K562 (cell line): Measurements from ENCODE around the gene CSTPP1. TPM values are rescaled to one million over a fixed set of nuclear protein-coding genes. Genes with fewer than 3 reads are reported as not detected.

Source experiments
- ATAC-seq: fragments of 200-7000 bp; cut with Tn5 transposase; 3 replicates; pipeline ENCODE4 v1.9.1; 2020; ENCODE audit warnings: moderate library complexity
- BruUV-seq: library from RNA; stranded (reverse); fragments of 400-500 nt; replicated peaks from 2 replicates; lab custom pipeline; 2021; lab: Mats Ljungman, UMichigan
- CTCF ChIA-PET: fragments of 300-600 bp; formaldehyde crosslinking; extraction: SDS; loops from one replicate; lab custom pipeline; 2021; ENCODE audit warnings: low intra/inter-chr PET ratio; lab: Yijun Ruan, JAX
- POLR2A ChIA-PET: fragments of 300-600, 350-650 bp; sonication (Branson Sonifier 250); formaldehyde crosslinking; extraction: SDS; loops from one replicate; lab custom pipeline; 2021; ENCODE audit warnings: antibody characterized with exemption, inconsistent platforms; lab: Yijun Ruan, JAX
- DNase-seq, 4 experiments: peaks; one replicate each; pipeline versions ENCODE4 v3.0.0 to v3.0.0-alpha.2; 2011 to 2018; ENCODE audit warnings: low spot score in 3 of 4, mixed read lengths in 3 of 4; ENCODE audit errors: extremely low read depth in 1 of 4
- FAIRE-seq: peaks from 2 replicates; lab custom pipeline; 2011; peaks lifted over from hg19 to GRCh38; lab: Jason Lieb, UNC
- H2AFZ ChIP-seq: 2 replicates; pipeline ENCODE4 v1.6.0; 2011; ENCODE audit warnings: low read depth, low read length, control low read depth, inconsistent platforms
- H3K27ac ChIP-seq: fragments of 200-600 bp; 3 replicates; pipeline ENCODE4 v1.8.0; 2011; ENCODE audit warnings: low read depth, mild to moderate bottlenecking, control low read depth, inconsistent platforms, low read length, moderate library complexity, mixed read lengths; ENCODE audit errors: extremely low read depth
- H3K27me3 ChIP-seq, 2 experiments: fragments of 300-600 bp in 1 of 2; 2 replicates in 1 of 2; 3 replicates in 1 of 2; pipeline versions ENCODE4 v1.6.0 to v1.8.0; 2011; ENCODE audit warnings: inconsistent platforms in 2 of 2, low read length in 2 of 2, mild to moderate bottlenecking in 1 of 2, mixed read lengths in 1 of 2, moderate library complexity in 1 of 2; ENCODE audit not compliant: control insufficient read depth in 2 of 2, insufficient read depth in 2 of 2
- H3K36me3 ChIP-seq: fragments of 300-600 bp; 3 replicates; pipeline ENCODE4 v1.8.0; 2011; ENCODE audit warnings: mild to moderate bottlenecking, low read length, inconsistent platforms; ENCODE audit not compliant: control insufficient read depth, insufficient read depth
- H3K4me1 ChIP-seq, 2 experiments: fragments of 200-600 bp in 1 of 2; replicated peaks in 1 of 2; 2 replicates in 1 of 2; 3 replicates in 1 of 2; pipeline versions ENCODE4 v1.5.1 to v1.8.0; 2011; ENCODE audit warnings: inconsistent platforms in 2 of 2, low read length in 2 of 2, mild to moderate bottlenecking in 1 of 2, mixed read lengths in 1 of 2, moderate library complexity in 1 of 2; ENCODE audit not compliant: control insufficient read depth in 2 of 2, insufficient read depth in 2 of 2
- H3K4me2 ChIP-seq: 2 replicates; pipeline ENCODE4 v1.6.1; 2011; ENCODE audit warnings: low read length, control low read depth, inconsistent platforms, mixed read lengths; ENCODE audit not compliant: insufficient read depth
- H3K4me3 ChIP-seq: fragments of 200-600 bp; sonication (generic), shearing (Covaris generic); 2 replicates; pipeline ENCODE4 v1.5.1; 2016; ENCODE audit warnings: control low read depth, inconsistent platforms
- H3K79me2 ChIP-seq: fragments of 200-600 bp; 3 replicates; pipeline ENCODE4 v1.8.0; 2011; ENCODE audit warnings: low read length, inconsistent platforms; ENCODE audit not compliant: control insufficient read depth, insufficient read depth
- H3K9ac ChIP-seq, 2 experiments: 2 replicates each; pipeline versions ENCODE4 v1.6.0 to v1.6.1; 2011; ENCODE audit warnings: low read depth in 2 of 2, low read length in 2 of 2, control low read depth in 1 of 2, inconsistent platforms in 1 of 2, mild to moderate bottlenecking in 1 of 2, mixed read lengths in 1 of 2; ENCODE audit not compliant: insufficient read depth in 1 of 2
- H3K9me1 ChIP-seq: one replicate; pipeline ENCODE4 v1.6.0; 2011; ENCODE audit warnings: inconsistent platforms, mild to moderate bottlenecking, low read length, moderate library complexity; ENCODE audit not compliant: control insufficient read depth, insufficient read depth
- H3K9me3 ChIP-seq: replicated peaks from 2 replicates; pipeline ENCODE4 v1.5.1; 2011; ENCODE audit warnings: low read depth, low read length, inconsistent platforms; ENCODE audit not compliant: control insufficient read depth, insufficient read depth
- H4K20me1 ChIP-seq: replicated peaks from 2 replicates; pipeline ENCODE4 v1.6.1; 2011; ENCODE audit warnings: low read length, inconsistent platforms, mixed read lengths; ENCODE audit not compliant: control insufficient read depth, insufficient read depth
- DLX4 ChIP-seq: fragments of 250-450 bp; sonication (Bioruptor Pico); IDR thresholded peaks from 2 replicates; pipeline ENCODE4 v1.6.1; 2021; ENCODE audit warnings: mild to moderate bottlenecking
- NFIX ChIP-seq: fragments of 250-450 bp; sonication (Bioruptor Pico); IDR thresholded peaks from 2 replicates; pipeline ENCODE4 v1.4.0; 2020; ENCODE audit warnings: low read depth, mild to moderate bottlenecking, moderate library complexity
- SLC30A9 ChIP-seq: fragments of 250-450 bp; sonication (Bioruptor Pico); IDR thresholded peaks from 2 replicates; pipeline ENCODE4 v1.8.0; 2022; ENCODE audit warnings: mild to moderate bottlenecking, moderate library complexity
- TAF15 ChIP-seq: fragments of 200-400 bp; formaldehyde crosslinking; IDR thresholded peaks from 2 replicates; pipeline ENCODE4 v1.6.1; 2017; ENCODE audit warnings: mild to moderate bottlenecking, low read depth, low read length, moderate library complexity
- ZNF316 ChIP-seq: fragments of 450-650 bp; IDR thresholded peaks from 2 replicates; pipeline ENCODE4 v1.6.1; 2016
- WGBS: fragments of 100-300 bp; shearing (Covaris generic); methylation state at CpG from one replicate; pipeline ENCODE4 v1.1.6; 2016; ENCODE audit warnings: low coverage, mixed read lengths; ENCODE audit not compliant: insufficient coverage; ENCODE audit errors: missing lambda C conversion rate; 5-methylcytosine and 5-hydroxymethylcytosine counted together
- in situ Hi-C: fragments of 300-500 bp; cut with MboI; formaldehyde crosslinking; loops from 4 replicates; pipeline ENCODE4 v1.15.0; 2018; ENCODE audit warnings: inconsistent platforms, mixed read lengths
- intact Hi-C: fragments of 100-400 bp; cut with micrococcal nuclease; formaldehyde crosslinking; loops from 2 replicates; pipeline ENCODE4 v1.14.2; 2022
- polyA plus RNA-seq, 8 experiments: library from polyadenylated mRNA; depleted of rRNA in 4 of 8; stranded (reverse) in 5 of 8; unstranded in 3 of 8; fragments of >200 nt; fragmentation: Nextera tagmentation in 2 of 8; fragmentation: Illumina TruSeq in 1 of 8; extraction: Ambion mirVana in 2 of 8; extraction: Trizol in 1 of 8; gene quantifications; 2 replicates each; pipeline versions ENCODE4 v1.2.1 to v1.2.3, GENCODE V29; 2011 to 2014; ENCODE audit warnings: inconsistent platforms in 1 of 8, missing spikeins in 1 of 8
- total RNA-seq, 7 experiments: library from RNA; depleted of rRNA in 6 of 7; stranded (reverse); fragments of >200 nt in 6 of 7; fragmentation: Illumina TruSeq in 2 of 7; extraction: Trizol in 2 of 7; gene quantifications; 2 replicates each; pipeline versions ENCODE4 v1.2.1 to v1.2.3, GENCODE V29; 2011 to 2021; ENCODE audit warnings: low replicate concordance in 1 of 7

The CSTPP1 gene
- total and polyA plus RNA-seq, 9 of the 15 experiments (the other 6 are each of a cell fraction or from before 2014, with no cell fraction given) = 6.5 to 17.8 (median 9.2) TPM

- Histone ChIP-seq H3K9ac (no peak overlapping the region; a peak in 1 of 4 replicates), H4K20me1 (peaks cover 14% of the 10 kb centered on the region; the same call in 1 of the 2 replicates), H3K27me3 (no peaks in the 10 kb centered on the region), H2AFZ (no peak overlapping the region), H3K4me2 (no peak overlapping the region), H3K36me3 (no peaks in the 10 kb centered on the region), H3K4me3 (no peak overlapping the region), H3K27ac (no peak overlapping the region), H3K9me1 (no peaks in the 10 kb centered on the region), H3K79me2 (no peaks in the 10 kb centered on the region), H3K9me3 (no peaks in the 10 kb centered on the region), H3K4me1 (peaks cover 0 to 6% of the 10 kb centered on the region in 2 experiments; a peak in 2 of 5 replicates)
- CTCF ChIA-PET = no interaction called here
- no TSS peak for BruUV-seq
- in situ Hi-C loops (no loop called here), intact Hi-C loops (no loop called here)
- no peak for ATAC-seq
- TF ChIP-seq SLC30A9 (CRISPR knock-in tag) (no peak), ZNF316 (peak; percentile 41; the same call in 1 of the 2 replicates)
- WGBS = 32% methylated on average over 4 of the region's 4 CpGs
- POLR2A ChIA-PET = interaction anchor here (0.8 to 1.2 kb wide), 2 partner anchors 10 to 16 kb away, joined by 3 to 4 read pairs; no protein-coding TSS in a partner anchor
- no peak for DNase-seq
- no peak for FAIRE-seq
Observed at GRCh38 chr11:47155879-47156278, 219.3 kb downstream of the CSTPP1 start.

GRCh38 chr11:47156333-47156732 is 219.8 kb downstream of the CSTPP1 start:
- TF ChIP-seq DLX4 (CRISPR knock-in tag) (no peak), TAF15 (no peak), NFIX (CRISPR knock-in tag) (peak; percentile 25; the same call in 1 of the 2 replicates)
- POLR2A ChIA-PET = interaction anchor here (0.6 to 1.2 kb wide), 2 partner anchors 10 to 125 kb away, joined by 4 read pairs; no protein-coding TSS in a partner anchor
- H3K9me3 ChIP-seq = no peaks in the 10 kb centered on the region
- H3K36me3 ChIP-seq = no peaks in the 10 kb centered on the region
- BruUV-seq = no TSS peak
- intact Hi-C loops = no loop called here
- no peaks in the 10 kb centered on the region for H3K9me1 ChIP-seq
- H3K27me3 ChIP-seq = no peaks in the 10 kb centered on the region
- peaks cover 0 to 11% of the 10 kb centered on the region in 2 experiments; a peak in 2 of 5 replicates for H3K4me1 ChIP-seq
- ATAC-seq (no peak), DNase-seq (no peak), FAIRE-seq (no peak)
- CTCF ChIA-PET = no interaction called here
- H4K20me1 ChIP-seq = peaks cover 16% of the 10 kb centered on the region; the same call in 1 of the 2 replicates
- no peaks in the 10 kb centered on the region for H3K79me2 ChIP-seq
- WGBS = 58% methylated on average over 6 of the region's 6 CpGs
- H3K4me3 ChIP-seq = no peak overlapping the region
- no peak overlapping the region; a peak in 1 of 4 replicates for H3K9ac ChIP-seq
- H3K27ac ChIP-seq = no peak overlapping the region
- no peak overlapping the region for H2AFZ ChIP-seq
- in situ Hi-C loops = no loop called here
- H3K4me2 ChIP-seq = no peak overlapping the region
